Esophagus squamous epithelium (tissue), 5 donors: ENCODE results near the gene HYOU1. TPM values are rescaled to one million over a fixed set of nuclear protein-coding genes. Genes with fewer than 3 reads are reported as not detected.

ENCODE experiments used
- DNase-seq: peaks from one replicate; lab custom pipeline; 2025; lab: John Stamatoyannopoulos, UW
- H3K27ac ChIP-seq, 4 donors: fragments of 200-600 bp; sonication (generic); one replicate each; pipeline ENCODE4 v1.5.1; 2016 to 2019; ENCODE audit warnings: mild to moderate bottlenecking in 1 of 4
- H3K27me3 ChIP-seq, 4 donors: fragments of 200-600 bp; sonication (generic); 1 replicate in 3 of 4; 2 replicates in 1 of 4; pipeline versions ENCODE4 v1.5.1 to v1.6.0; 2017 to 2021; ENCODE audit warnings: antibody characterized with exemption in 1 of 4
- H3K36me3 ChIP-seq, 3 donors: fragments of 200-600 bp; sonication (generic); one replicate each; pipeline ENCODE4 v1.5.1; 2016 to 2019
- H3K4me1 ChIP-seq, 3 donors: fragments of 200-600 bp; sonication (generic); one replicate each; pipeline ENCODE4 v1.5.1; 2017 to 2019
- H3K4me3 ChIP-seq, 4 donors: fragments of 200-600 bp; sonication (generic); 1 replicate in 3 of 4; 2 replicates in 1 of 4; pipeline ENCODE4 v1.5.1; 2016 to 2019; ENCODE audit warnings: mild to moderate bottlenecking in 2 of 4, moderate library complexity in 1 of 4
- H3K9me3 ChIP-seq, 3 donors: fragments of 200-600 bp; sonication (generic); one replicate each; pipeline ENCODE4 v1.5.1; 2016 to 2019
- POLR2A ChIP-seq, 4 donors: fragments of 450-650 bp; IDR thresholded peaks; one replicate each; pipeline ENCODE4 v1.6.1; 2017; ENCODE audit warnings: antibody characterized with exemption in 4 of 4, mild to moderate bottlenecking in 4 of 4, moderate library complexity in 3 of 4
- WGBS, 2 donors: methylation state at CpG; one replicate each; pipeline ENCODE4 v1.1.5; 2018; 5-methylcytosine and 5-hydroxymethylcytosine counted together
- intact Hi-C: fragments of 100-400 bp; cut with DNase I; formaldehyde crosslinking; loops from one replicate; pipeline ENCODE4 v1.15.0; 2022
- total RNA-seq, 4 donors: library from RNA; depleted of rRNA; stranded (reverse); fragments of >200 nt; gene quantifications; one replicate each; pipeline ENCODE4 v1.1.0, GENCODE V29; 2016
- TF ChIP-seq, protein P1 (sequence below), 6 experiments: fragments of 450-650 bp in 4 of 6; fragments of 200-600 bp in 2 of 6; sonication (generic) in 2 of 6; IDR thresholded peaks; one replicate each; pipeline ENCODE4 v1.5.1; 2016 to 2019; ENCODE audit warnings: antibody characterized with exemption in 6 of 6, mild to moderate bottlenecking in 4 of 6, moderate library complexity in 4 of 6
- donor health status: DM: yes; HTN: yes; CAD: no.

The HYOU1 gene
- total RNA-seq, 4 donors from 2014 or later: 44.1 to 93.8 (median 65.4) TPM

- Histone ChIP-seq H3K4me3 (no peak overlapping the region), H3K4me1 (peaks cover 12 to 60% (median 18%) of the 10 kb centered on the region in 3 donors), H3K27ac (peak overlapping the region in 1 of 4 donors; percentile 18), H3K9me3 (no peaks in the 10 kb centered on the region), H3K27me3 (no peaks in the 10 kb centered on the region), H3K36me3 (peaks cover 0 to 75% (median 13%) of the 10 kb centered on the region in 3 donors)
- no peak for DNase-seq
- intact Hi-C loops: no loop called here
- 95 to 96% methylated on average over 5 of the region's 5 CpGs for WGBS, 2 donors
- TF ChIP-seq POLR2A (IDR thresholded peaks at IDR 0.05): no peak
- TF ChIP-seq, protein P1, sequence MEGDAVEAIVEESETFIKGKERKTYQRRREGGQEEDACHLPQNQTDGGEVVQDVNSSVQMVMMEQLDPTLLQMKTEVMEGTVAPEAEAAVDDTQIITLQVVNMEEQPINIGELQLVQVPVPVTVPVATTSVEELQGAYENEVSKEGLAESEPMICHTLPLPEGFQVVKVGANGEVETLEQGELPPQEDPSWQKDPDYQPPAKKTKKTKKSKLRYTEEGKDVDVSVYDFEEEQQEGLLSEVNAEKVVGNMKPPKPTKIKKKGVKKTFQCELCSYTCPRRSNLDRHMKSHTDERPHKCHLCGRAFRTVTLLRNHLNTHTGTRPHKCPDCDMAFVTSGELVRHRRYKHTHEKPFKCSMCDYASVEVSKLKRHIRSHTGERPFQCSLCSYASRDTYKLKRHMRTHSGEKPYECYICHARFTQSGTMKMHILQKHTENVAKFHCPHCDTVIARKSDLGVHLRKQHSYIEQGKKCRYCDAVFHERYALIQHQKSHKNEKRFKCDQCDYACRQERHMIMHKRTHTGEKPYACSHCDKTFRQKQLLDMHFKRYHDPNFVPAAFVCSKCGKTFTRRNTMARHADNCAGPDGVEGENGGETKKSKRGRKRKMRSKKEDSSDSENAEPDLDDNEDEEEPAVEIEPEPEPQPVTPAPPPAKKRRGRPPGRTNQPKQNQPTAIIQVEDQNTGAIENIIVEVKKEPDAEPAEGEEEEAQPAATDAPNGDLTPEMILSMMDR (IDR thresholded peaks at IDR 0.05): no peak
These were observed 31.5 kb downstream of the HYOU1 start for GRCh38 chr11:119025541-119025940.

DNA sequence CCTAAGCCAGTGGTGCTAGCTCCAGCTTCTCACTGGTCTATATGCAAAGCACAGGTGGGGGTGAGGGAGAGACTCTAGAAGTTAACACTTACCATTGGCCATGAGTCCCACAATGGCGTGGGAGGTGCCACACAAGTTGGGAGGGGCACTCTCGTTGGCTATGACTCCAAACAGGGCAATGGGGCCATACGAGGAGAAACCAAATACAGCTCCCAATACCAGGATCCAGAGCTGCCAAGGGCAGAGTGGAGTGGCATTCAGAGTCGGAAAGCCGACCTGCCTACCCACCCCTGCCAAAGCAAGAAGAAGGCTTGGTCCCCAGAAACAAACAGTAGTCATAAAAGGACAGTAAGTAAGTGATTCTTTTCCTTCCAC, 31.9 kb downstream of the HYOU1 start:
- intact Hi-C loops: no loop called here

GRCh38 chr11:119024430-119025098, 32.4 kb downstream of the HYOU1 start:
- Histone ChIP-seq H3K27ac (peak overlapping the region in 2 of 4 donors; percentile 18 to 55), H3K4me3 (no peak overlapping the region), H3K9me3 (no peaks in the 10 kb centered on the region), H3K36me3 (peaks cover 0 to 75% (median 13%) of the 10 kb centered on the region in 3 donors), H3K27me3 (no peaks in the 10 kb centered on the region), H3K4me1 (peaks cover 13 to 61% (median 21%) of the 10 kb centered on the region in 3 donors)
- 73 to 79% methylated on average over 10 of the region's 15 CpGs for WGBS, 2 donors
- DNase-seq: no peak
- intact Hi-C loops: no loop called here
- TF ChIP-seq POLR2A (IDR thresholded peaks at IDR 0.05): no peak
- TF ChIP-seq, protein P1 (IDR thresholded peaks at IDR 0.05): no peak

More for the DNA sequence above, 31.9 kb downstream of the HYOU1 start:
- Histone ChIP-seq H3K9me3 (no peaks in the 10 kb centered on the region), H3K4me1 (peaks cover 13 to 61% (median 20%) of the 10 kb centered on the region in 3 donors), H3K27ac (peak overlapping the region in 2 of 4 donors; percentile 18 to 55), H3K4me3 (no peak overlapping the region), H3K27me3 (no peaks in the 10 kb centered on the region), H3K36me3 (peaks cover 0 to 75% (median 13%) of the 10 kb centered on the region in 3 donors)
- no peak for TF ChIP-seq POLR2A (IDR thresholded peaks at IDR 0.05)
- TF ChIP-seq, protein P1 (IDR thresholded peaks at IDR 0.05): no peak
- WGBS, 2 donors: 63 to 64% methylated on average over 4 to 5 of the region's 5 CpGs
- no peak for DNase-seq

DNA sequence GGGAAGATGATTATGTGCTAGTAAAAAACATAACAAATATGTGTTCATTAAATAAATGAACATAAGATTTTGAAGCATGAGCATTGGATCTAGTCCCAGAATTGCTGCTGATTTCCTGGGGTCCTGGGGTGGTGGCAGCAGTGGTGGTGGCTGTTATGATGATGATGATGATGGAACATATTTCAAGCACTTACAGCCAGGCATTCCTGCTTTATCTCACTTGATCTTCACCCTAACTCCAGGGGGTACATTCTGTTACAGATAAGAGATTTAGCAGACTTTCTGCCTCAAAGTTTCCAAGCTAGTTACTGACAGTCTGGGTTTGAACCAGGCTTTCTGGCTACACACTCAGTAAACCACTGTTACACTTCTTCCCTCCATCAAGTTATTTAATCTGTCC, 33.3 kb downstream of the HYOU1 start:
- TF ChIP-seq, protein P1 (IDR thresholded peaks at IDR 0.05): no peak
- TF ChIP-seq POLR2A (IDR thresholded peaks at IDR 0.05): no peak
- intact Hi-C loops: no loop called here
- Histone ChIP-seq H3K36me3 (peaks cover 0 to 75% (median 13%) of the 10 kb centered on the region in 3 donors), H3K4me3 (no peak overlapping the region), H3K4me1 (peaks cover 10 to 59% (median 15%) of the 10 kb centered on the region in 3 donors), H3K27me3 (no peaks in the 10 kb centered on the region), H3K9me3 (no peaks in the 10 kb centered on the region), H3K27ac (no peak overlapping the region)
- no peak for DNase-seq

DNA sequence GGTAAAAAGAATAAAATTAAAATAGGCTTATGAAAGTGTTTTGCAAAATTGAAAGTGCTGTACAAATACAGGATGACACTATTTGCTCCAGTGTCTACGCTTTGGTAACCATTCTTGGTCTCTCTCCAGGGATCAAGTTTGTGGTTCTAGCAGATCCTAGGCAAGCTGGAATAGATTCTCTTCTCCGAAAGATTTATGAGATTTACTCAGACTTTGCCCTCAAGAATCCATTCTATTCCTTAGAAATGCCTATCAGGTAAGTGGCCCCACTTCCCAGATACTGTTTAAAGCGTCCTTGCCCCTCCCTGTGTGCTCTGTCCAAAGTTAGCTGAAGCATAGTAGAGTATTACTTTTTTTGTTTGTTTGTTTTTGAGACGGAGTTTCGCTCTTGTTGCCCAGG, 35.4 kb downstream of the HYOU1 start:
- no peak for DNase-seq
- Histone ChIP-seq H3K9me3 (no peaks in the 10 kb centered on the region), H3K36me3 (peaks cover 0 to 62% (median 13%) of the 10 kb centered on the region in 3 donors), H3K27me3 (no peaks in the 10 kb centered on the region), H3K27ac (no peak overlapping the region), H3K4me3 (no peak overlapping the region), H3K4me1 (peaks cover 16 to 61% (median 17%) of the 10 kb centered on the region in 3 donors)
- TF ChIP-seq, protein P1 (IDR thresholded peaks at IDR 0.05): no peak
- no peak for TF ChIP-seq POLR2A (IDR thresholded peaks at IDR 0.05)
- 80 to 91% methylated on average over 5 of the region's 5 CpGs for WGBS, 2 donors
- intact Hi-C loops: no loop called here
